Activated CD8-positive, alpha-beta T cell treated with anti-CD3 and anti-CD28 coated beads for 36 hours (primary cell): ENCODE results near the gene ADCY7. TPM values are rescaled to one million over a fixed set of nuclear protein-coding genes. Genes with fewer than 3 reads are reported as not detected.
A peak's percentile ranks its signal among the peaks of the same experiment; 100 is the strongest.

Experiments used
- ATAC-seq: fragments of 200-7000 bp; cut with Tn5 transposase; one replicate; pipeline ENCODE4 v1.10.0; 2021; ENCODE audit warnings: mild to moderate bottlenecking, moderate library complexity
- CTCF ChIA-PET: fragments of 350-600 bp; sonication (Branson Sonifier 250); formaldehyde crosslinking; loops from one replicate; lab custom pipeline; 2021; ENCODE audit warnings: antibody characterized with exemption; lab: Charles Lee
- POLR2A ChIA-PET: fragments of 350-600 bp; sonication (Branson Sonifier 250); formaldehyde crosslinking; loops from one replicate; lab custom pipeline; 2021; ENCODE audit warnings: antibody characterized with exemption; lab: Charles Lee
- DNase-seq: peaks from one replicate; pipeline ENCODE4 v3.0.0-alpha.2; 2020
- H3K27ac Mint-ChIP-seq: one replicate; pipeline ENCODE4 v1.8.0; 2021; ENCODE audit warnings: mild to moderate bottlenecking, mixed read lengths
- H3K27me3 Mint-ChIP-seq: one replicate; pipeline ENCODE4 v1.8.0; 2021; ENCODE audit warnings: mixed read lengths
- H3K36me3 Mint-ChIP-seq: one replicate; pipeline ENCODE4 v1.8.0; 2021; ENCODE audit warnings: low read depth, mixed read lengths
- H3K4me1 Mint-ChIP-seq: one replicate; pipeline ENCODE4 v1.8.0; 2021; ENCODE audit warnings: low read depth, mixed read lengths
- H3K4me3 Mint-ChIP-seq: one replicate; pipeline ENCODE4 v1.8.0; 2021; ENCODE audit warnings: mild to moderate bottlenecking, moderate library complexity, mixed read lengths
- H3K9me3 Mint-ChIP-seq: one replicate; pipeline ENCODE4 v1.8.0; 2021; ENCODE audit warnings: mixed read lengths
- CTCF ChIP-seq: fragments of 200-600 bp; IDR thresholded peaks from one replicate; pipeline ENCODE4 v1.8.0; 2022; ENCODE audit warnings: antibody characterized with exemption, mild to moderate bottlenecking
- intact Hi-C: fragments of 100-400 bp; cut with micrococcal nuclease; formaldehyde crosslinking; loops from one replicate; pipeline ENCODE4 v1.10.0; 2022
- total RNA-seq, 2 experiments: library from RNA; stranded (reverse); gene quantifications; one replicate each; pipeline ENCODE4 v1.2.3, GENCODE V29; 2021

ADCY7 gene
- total RNA-seq, 2 experiments from 2014 or later = 89.9 to 92.1 TPM

DNA sequence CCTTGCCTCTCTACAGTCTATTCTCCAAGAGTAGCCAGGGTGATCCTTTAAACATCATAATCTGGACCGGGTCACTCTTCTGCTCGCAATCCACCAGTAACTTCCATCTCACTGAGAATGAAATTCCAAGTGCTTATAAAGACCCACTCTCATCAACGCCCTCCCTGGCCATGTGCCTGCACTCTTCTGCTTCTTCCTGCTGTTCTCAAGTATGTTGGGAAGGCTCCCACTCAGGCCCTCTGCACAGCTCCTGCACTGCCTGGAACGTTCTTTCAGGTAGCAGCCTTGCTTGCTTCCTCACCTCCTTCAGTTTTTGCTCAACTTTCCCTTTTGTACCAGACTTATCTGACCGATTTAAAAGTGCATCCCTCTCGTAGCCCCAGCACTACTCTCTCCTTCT lies 58.0 kb downstream of the ADCY7 start:
- intact Hi-C loops = loop anchor here (10.0 kb wide), 2 partner anchors 110 to 420 kb away; partner anchors contain the start of gene CYLD
- ATAC-seq = no peak
- POLR2A ChIA-PET = no interaction called here
- no peak overlapping the region for H3K4me3 Mint-ChIP-seq
- no peaks in the 10 kb centered on the region for H3K9me3 Mint-ChIP-seq
- no peak for TF ChIP-seq CTCF
- H3K36me3 Mint-ChIP-seq = peaks cover 36% of the 10 kb centered on the region
- peak overlapping the region; percentile 68 for H3K27ac Mint-ChIP-seq
- CTCF ChIA-PET = interaction anchor here (1.5 to 12.5 kb wide), 2 partner anchors 34 to 341 kb away, joined by 4 to 266 read pairs; no protein-coding TSS in a partner anchor
- peaks cover 35% of the 10 kb centered on the region for H3K4me1 Mint-ChIP-seq
- DNase-seq = no peak
- no peaks in the 10 kb centered on the region for H3K27me3 Mint-ChIP-seq

DNA sequence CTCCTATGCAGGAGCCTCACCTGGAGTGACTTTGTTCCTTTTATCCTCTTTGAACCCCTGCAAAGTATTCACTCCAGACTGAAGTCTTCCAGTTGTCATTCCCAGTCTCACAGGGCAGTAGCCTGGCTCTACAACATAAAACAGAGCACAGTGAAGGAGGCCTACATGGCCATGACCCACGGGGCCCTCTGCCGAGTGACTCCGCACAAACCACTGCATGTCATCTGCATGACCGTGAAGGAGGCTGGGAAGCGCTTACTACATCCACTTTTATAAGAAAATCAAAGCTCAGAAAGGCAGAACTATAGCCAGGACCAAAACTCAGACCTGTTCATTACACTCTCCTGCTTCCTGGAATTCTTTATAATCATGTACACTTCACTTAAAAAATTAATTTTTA lies 59.9 kb downstream of the ADCY7 start:
- DNase-seq = no peak
- Mint-ChIP-seq H3K36me3 (peaks cover 34% of the 10 kb centered on the region), H3K4me3 (no peak overlapping the region), H3K9me3 (no peaks in the 10 kb centered on the region), H3K27me3 (no peaks in the 10 kb centered on the region), H3K4me1 (peaks cover 46% of the 10 kb centered on the region), H3K27ac (no peak overlapping the region)
- intact Hi-C loops = loop anchor here (10.0 kb wide), 2 partner anchors 111 to 419 kb away; partner anchors contain the start of gene CYLD
- POLR2A ChIA-PET = interaction anchor here (1.3 to 1.6 kb wide), 5 partner anchors 13 to 61 kb away, joined by 3 to 8 read pairs (median 6); no protein-coding TSS in a partner anchor
- no peak for ATAC-seq
- CTCF ChIA-PET = interaction anchor here (0.6 to 12.5 kb wide), 33 partner anchors 11 to 480 kb away, joined by 3 to 266 read pairs (median 6); partner anchors contain the start of genes BRD7 and CNEP1R1
- no peak for TF ChIP-seq CTCF

DNA sequence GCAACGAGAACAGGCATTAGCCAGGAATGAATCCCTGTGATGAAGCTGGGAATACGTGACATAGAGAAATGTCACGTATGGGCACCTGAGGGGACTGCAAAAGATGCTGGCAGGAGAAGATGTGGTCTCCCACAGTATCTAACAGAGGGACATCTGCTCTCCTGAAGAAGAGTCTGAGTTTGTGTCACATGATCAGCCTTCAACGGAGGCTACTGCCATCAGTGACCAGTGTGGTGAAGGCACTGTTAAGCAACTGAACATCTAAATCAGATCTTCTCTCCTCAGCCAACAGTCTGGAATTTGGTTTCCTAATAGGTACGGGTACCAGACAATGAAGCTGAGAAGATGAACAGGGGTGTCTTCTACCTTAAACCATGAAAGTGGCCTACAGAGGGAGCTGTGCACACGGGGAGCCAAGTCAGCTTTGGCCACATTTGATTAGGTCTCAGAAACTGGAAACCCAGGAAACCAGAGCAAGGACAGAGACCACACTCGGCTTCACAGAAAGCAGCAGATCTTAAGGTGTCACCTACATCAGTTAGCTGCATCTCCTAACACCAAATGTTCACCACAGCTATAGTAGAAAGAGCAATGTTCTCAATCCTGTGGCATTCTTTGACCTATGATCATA lies 60.6 kb downstream of the ADCY7 start:
- H3K4me1 Mint-ChIP-seq = peaks cover 50% of the 10 kb centered on the region
- peak; percentile 65 for TF ChIP-seq CTCF
- intact Hi-C loops = loop anchor here (10.0 kb wide), 2 partner anchors 112 to 418 kb away; partner anchors contain the start of gene CYLD
- peak overlapping the region; percentile 73 for H3K27ac Mint-ChIP-seq
- peaks cover 34% of the 10 kb centered on the region for H3K36me3 Mint-ChIP-seq
- ChIA-PET POLR2A (interaction anchor here (0.6 to 1.6 kb wide), 10 partner anchors 12 to 174 kb away, joined by 3 to 13 read pairs (median 4); partner anchors contain the start of gene TENT4B), CTCF (interaction anchor here (0.6 to 12.5 kb wide), 62 partner anchors 8 to 483 kb away, joined by 3 to 266 read pairs (median 5); partner anchors contain the start of genes BRD7 and CNEP1R1)
- no peaks in the 10 kb centered on the region for H3K9me3 Mint-ChIP-seq
- no peak overlapping the region for H3K4me3 Mint-ChIP-seq
- DNase-seq (peak; percentile 86), ATAC-seq (peak; percentile 95)
- no peaks in the 10 kb centered on the region for H3K27me3 Mint-ChIP-seq

DNA sequence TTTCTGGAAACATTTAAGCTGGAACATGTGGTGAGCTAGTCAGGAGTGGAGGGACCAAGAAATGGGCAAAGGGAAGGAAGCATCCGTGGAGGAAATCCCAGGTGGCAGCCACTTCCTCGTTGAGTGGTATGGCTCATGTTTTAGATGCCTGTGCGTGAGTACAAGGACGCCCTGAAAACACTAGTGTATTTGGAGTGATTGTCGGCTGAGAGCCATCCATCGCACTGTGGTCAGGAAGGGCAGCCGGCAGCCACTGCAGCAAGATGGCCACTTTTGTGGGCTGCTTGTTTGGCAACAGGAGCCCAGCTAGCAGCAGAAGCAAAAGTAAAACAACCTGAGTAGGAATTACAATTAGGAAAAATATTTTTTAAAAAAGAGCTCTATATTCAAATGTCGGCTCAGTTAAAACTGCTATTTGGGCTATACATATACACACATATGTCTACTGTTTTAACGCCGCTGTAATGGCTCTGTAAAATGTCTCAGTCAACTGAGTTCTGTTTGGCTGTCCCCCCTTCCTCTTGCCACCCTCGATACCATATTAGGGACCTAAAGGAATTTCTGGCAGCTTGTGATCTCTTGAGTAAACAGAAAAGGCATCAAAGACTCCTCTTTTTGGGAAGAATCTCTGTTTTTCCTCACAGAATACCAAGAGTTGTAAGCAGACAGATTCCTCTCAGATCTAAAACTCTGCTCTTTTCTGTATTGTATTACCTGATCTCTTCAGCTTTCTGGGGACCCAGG lies 63.3 kb downstream of the ADCY7 start:
- ATAC-seq (no peak), DNase-seq (no peak)
- CTCF ChIA-PET = interaction anchor here (0.5 to 12.5 kb wide), 13 partner anchors 10 to 477 kb away, joined by 3 to 266 read pairs (median 3); partner anchors contain the start of gene CNEP1R1
- Mint-ChIP-seq H3K27ac (peak overlapping the region; percentile 61), H3K4me3 (no peak overlapping the region), H3K27me3 (no peaks in the 10 kb centered on the region), H3K9me3 (no peaks in the 10 kb centered on the region), H3K4me1 (peaks cover 45% of the 10 kb centered on the region), H3K36me3 (peaks cover 37% of the 10 kb centered on the region)
- POLR2A ChIA-PET = interaction anchor here (1.1 to 2.6 kb wide), 2 partner anchors 10 to 380 kb away, joined by 3 to 10 read pairs; no protein-coding TSS in a partner anchor
- intact Hi-C loops = loop anchor here (10.0 kb wide), 2 partner anchors 115 to 415 kb away; partner anchors contain the start of gene CYLD
- no peak for TF ChIP-seq CTCF
